WTC11 (cell line): ENCODE measurements around the gene WDR33.

Experiments
- ZNF416 ChIP-seq: fragments of 250-450 bp; sonication (Bioruptor Pico); IDR thresholded peaks from 2 replicates; pipeline ENCODE4 v1.9.0; 2021; ENCODE audit warnings: mild to moderate bottlenecking, inconsistent platforms
- TF ChIP-seq, protein P1 (sequence below): fragments of 250-450 bp; sonication (Bioruptor Pico); IDR thresholded peaks from 2 replicates; pipeline ENCODE4 v1.8.0; 2021; ENCODE audit warnings: mild to moderate bottlenecking
- TF ChIP-seq, protein P2 (sequence below): fragments of 200-600 bp; IDR thresholded peaks from 2 replicates; pipeline ENCODE4 v1.8.0; 2022; ENCODE audit warnings: antibody characterized with exemption
- TF ChIP-seq, protein P3 (sequence below): sonication (generic); formaldehyde crosslinking; IDR thresholded peaks from 2 replicates; pipeline ENCODE4 v1.8.0; 2022; ENCODE audit warnings: mild to moderate bottlenecking, missing genetic modification reagents
- TF ChIP-seq, protein P4 (sequence below): sonication (generic); formaldehyde crosslinking; IDR thresholded peaks from 2 replicates; pipeline ENCODE4 v1.8.0; 2022; ENCODE audit warnings: mild to moderate bottlenecking, missing genetic modification reagents

DNA sequence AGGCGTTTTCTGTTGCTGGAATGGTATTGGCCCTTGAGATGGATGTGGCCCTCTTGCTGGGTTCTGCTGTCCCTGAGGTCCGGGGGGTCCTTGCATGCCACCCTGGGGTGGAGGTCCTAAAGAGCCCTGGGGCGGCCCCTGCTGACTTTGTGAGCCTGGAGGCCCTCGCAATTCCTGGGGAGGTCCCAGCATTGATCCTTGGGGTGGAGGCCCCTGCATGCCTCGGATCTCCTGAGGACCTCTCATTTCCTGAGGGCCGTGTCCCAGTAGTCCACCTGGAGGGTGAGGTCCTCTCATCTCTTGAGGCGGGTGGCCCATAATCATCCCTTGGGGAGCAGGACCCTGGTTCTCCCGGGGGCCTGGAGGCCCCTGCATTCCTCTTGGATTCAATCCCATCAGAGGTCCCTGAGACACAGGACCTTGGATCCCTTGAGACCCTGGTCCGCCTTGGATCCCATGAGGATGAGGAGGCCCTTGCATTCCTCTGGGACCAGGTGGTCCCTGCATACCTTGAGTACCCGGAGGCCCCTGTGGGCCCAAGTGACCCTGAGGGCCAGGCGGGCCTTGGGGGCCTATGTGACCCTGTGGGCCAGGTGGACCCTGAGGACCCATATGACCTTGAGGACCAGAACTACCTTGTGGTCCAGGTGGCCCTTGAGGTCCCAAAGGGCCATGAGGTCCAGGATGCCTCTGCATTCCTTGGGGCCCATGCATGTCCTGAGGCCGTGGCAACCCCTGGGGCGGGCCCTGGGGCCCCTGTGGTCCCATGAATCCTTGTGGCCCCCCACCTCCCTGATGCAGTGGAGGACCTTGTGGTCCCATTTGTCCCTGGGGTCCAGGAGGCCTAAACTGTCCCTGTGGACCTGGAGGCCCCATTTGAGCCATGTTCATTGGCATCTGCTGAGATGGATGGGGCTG is 91.4 kb downstream of the WDR33 start:
- TF ChIP-seq, protein P1, sequence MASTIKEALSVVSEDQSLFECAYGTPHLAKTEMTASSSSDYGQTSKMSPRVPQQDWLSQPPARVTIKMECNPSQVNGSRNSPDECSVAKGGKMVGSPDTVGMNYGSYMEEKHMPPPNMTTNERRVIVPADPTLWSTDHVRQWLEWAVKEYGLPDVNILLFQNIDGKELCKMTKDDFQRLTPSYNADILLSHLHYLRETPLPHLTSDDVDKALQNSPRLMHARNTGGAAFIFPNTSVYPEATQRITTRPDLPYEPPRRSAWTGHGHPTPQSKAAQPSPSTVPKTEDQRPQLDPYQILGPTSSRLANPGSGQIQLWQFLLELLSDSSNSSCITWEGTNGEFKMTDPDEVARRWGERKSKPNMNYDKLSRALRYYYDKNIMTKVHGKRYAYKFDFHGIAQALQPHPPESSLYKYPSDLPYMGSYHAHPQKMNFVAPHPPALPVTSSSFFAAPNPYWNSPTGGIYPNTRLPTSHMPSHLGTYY (CRISPR knock-in tag), result no peak
- TF ChIP-seq, protein P2, sequence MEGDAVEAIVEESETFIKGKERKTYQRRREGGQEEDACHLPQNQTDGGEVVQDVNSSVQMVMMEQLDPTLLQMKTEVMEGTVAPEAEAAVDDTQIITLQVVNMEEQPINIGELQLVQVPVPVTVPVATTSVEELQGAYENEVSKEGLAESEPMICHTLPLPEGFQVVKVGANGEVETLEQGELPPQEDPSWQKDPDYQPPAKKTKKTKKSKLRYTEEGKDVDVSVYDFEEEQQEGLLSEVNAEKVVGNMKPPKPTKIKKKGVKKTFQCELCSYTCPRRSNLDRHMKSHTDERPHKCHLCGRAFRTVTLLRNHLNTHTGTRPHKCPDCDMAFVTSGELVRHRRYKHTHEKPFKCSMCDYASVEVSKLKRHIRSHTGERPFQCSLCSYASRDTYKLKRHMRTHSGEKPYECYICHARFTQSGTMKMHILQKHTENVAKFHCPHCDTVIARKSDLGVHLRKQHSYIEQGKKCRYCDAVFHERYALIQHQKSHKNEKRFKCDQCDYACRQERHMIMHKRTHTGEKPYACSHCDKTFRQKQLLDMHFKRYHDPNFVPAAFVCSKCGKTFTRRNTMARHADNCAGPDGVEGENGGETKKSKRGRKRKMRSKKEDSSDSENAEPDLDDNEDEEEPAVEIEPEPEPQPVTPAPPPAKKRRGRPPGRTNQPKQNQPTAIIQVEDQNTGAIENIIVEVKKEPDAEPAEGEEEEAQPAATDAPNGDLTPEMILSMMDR, result no peak
- TF ChIP-seq ZNF416 (CRISPR knock-in tag), result no peak
- TF ChIP-seq, protein P3, sequence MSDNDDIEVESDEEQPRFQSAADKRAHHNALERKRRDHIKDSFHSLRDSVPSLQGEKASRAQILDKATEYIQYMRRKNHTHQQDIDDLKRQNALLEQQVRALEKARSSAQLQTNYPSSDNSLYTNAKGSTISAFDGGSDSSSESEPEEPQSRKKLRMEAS (CRISPR knock-in tag), result no peak
- TF ChIP-seq, protein P4, sequence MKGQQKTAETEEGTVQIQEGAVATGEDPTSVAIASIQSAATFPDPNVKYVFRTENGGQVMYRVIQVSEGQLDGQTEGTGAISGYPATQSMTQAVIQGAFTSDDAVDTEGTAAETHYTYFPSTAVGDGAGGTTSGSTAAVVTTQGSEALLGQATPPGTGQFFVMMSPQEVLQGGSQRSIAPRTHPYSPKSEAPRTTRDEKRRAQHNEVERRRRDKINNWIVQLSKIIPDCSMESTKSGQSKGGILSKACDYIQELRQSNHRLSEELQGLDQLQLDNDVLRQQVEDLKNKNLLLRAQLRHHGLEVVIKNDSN (CRISPR knock-in tag), result no peak
